PC-3 (cell line): ENCODE data around the gene PEX11G. TPM values are rescaled to one million over a fixed set of nuclear protein-coding genes. Genes with fewer than 3 reads are reported as not detected.

Source experiments
- ATAC-seq: fragments of 200-7000 bp; cut with Tn5 transposase; 2 replicates; pipeline ENCODE4 v1.9.1; 2020; ENCODE audit warnings: mild to moderate bottlenecking, moderate library complexity
- BruUV-seq: library from RNA; stranded (reverse); fragments of 400-500 nt; replicated peaks from 2 replicates; lab custom pipeline; 2021; lab: Mats Ljungman, UMichigan
- CTCF ChIA-PET: fragments of 300-600 bp; sonication (Branson Sonifier 250); formaldehyde crosslinking; loops from one replicate; lab custom pipeline; 2022; ENCODE audit warnings: antibody characterized with exemption; lab: Charles Lee
- POLR2A ChIA-PET: fragments of 300-600 bp; sonication (Branson Sonifier 250); formaldehyde crosslinking; loops from one replicate; lab custom pipeline; 2022; ENCODE audit warnings: antibody characterized with exemption; ENCODE audit not compliant: unreplicated experiment; lab: Charles Lee
- DNase-seq: peaks from one replicate; pipeline ENCODE4 v3.0.0-alpha.2; 2015
- H2AFZ ChIP-seq: fragments of 300-600 bp; sonication (generic); 2 replicates; pipeline ENCODE4 v1.6.0; 2016; ENCODE audit warnings: antibody characterized with exemption, low read length
- H3F3A ChIP-seq: fragments of 300-600 bp; sonication (generic); one replicate; pipeline ENCODE4 v1.6.0; 2017; ENCODE audit warnings: antibody characterized with exemption, low read length, control low read depth, mild to moderate bottlenecking; ENCODE audit not compliant: unreplicated experiment
- H3K27ac ChIP-seq: fragments of 300-600 bp; sonication (generic); 2 replicates; pipeline ENCODE4 v1.5.1; 2016; ENCODE audit warnings: mild to moderate bottlenecking, low read length
- H3K27me3 ChIP-seq: fragments of 300-600 bp; sonication (generic); 2 replicates; pipeline ENCODE4 v1.6.1; 2016; ENCODE audit warnings: low read length, mixed read lengths
- H3K36me3 ChIP-seq: fragments of 300-600 bp; sonication (generic); 2 replicates; pipeline ENCODE4 v1.6.1; 2016; ENCODE audit warnings: low read depth, mixed run types, low read length, mixed read lengths
- H3K4me1 ChIP-seq: fragments of 300-600 bp; sonication (generic); 2 replicates; pipeline ENCODE4 v1.5.1; 2016; ENCODE audit warnings: low read length; ENCODE audit not compliant: insufficient read depth
- H3K4me2 ChIP-seq: fragments of 300-600 bp; sonication (generic); 2 replicates; pipeline ENCODE4 v1.6.0; 2016; ENCODE audit warnings: low read length
- H3K4me3 ChIP-seq: fragments of 300-600 bp; sonication (generic); 2 replicates; pipeline ENCODE4 v1.5.1; 2016; ENCODE audit warnings: mild to moderate bottlenecking, low read length, mixed read lengths
- H3K79me2 ChIP-seq: fragments of 300-600 bp; sonication (generic); 2 replicates; pipeline ENCODE4 v1.6.1; 2017; ENCODE audit warnings: low read length, mixed read lengths
- H3K9ac ChIP-seq: fragments of 300-600 bp; sonication (generic); 2 replicates; pipeline ENCODE4 v1.6.0; 2016; ENCODE audit warnings: mild to moderate bottlenecking, low read length
- H3K9me2 ChIP-seq: fragments of 300-600 bp; sonication (generic); replicated peaks from 2 replicates; pipeline ENCODE4 v1.6.1; 2016; ENCODE audit warnings: mixed run types, low read length, mixed read lengths
- H3K9me3 ChIP-seq: fragments of 300-600 bp; sonication (generic); 2 replicates; pipeline ENCODE4 v1.6.1; 2016; ENCODE audit warnings: low read length, mixed read lengths
- H4K20me1 ChIP-seq: fragments of 300-600 bp; sonication (generic); 2 replicates; pipeline ENCODE4 v1.6.1; 2016; ENCODE audit warnings: low read length, mixed read lengths
- CTCF ChIP-seq: fragments of 300-600 bp; sonication (generic); conservative IDR thresholded peaks from 2 replicates; pipeline ENCODE4 v1.5.1; 2017; ENCODE audit warnings: antibody characterized with exemption, low read depth, mild to moderate bottlenecking, low read length
- EZH2 ChIP-seq: fragments of 300-600 bp; sonication (generic); IDR thresholded peaks from one replicate; pipeline ENCODE4 v1.6.1; 2017; ENCODE audit warnings: antibody characterized with exemption, mild to moderate bottlenecking, low read length; ENCODE audit not compliant: unreplicated experiment
- EZH2phosphoT487 ChIP-seq: fragments of 300-600 bp; sonication (generic); IDR thresholded peaks from 2 replicates; pipeline ENCODE4 v1.6.1; 2018; ENCODE audit warnings: mild to moderate bottlenecking, antibody characterized with exemption, low read length, borderline replicate concordance
- intact Hi-C: fragments of 100-400 bp; cut with micrococcal nuclease; formaldehyde crosslinking; loops from 2 replicates; pipeline ENCODE4 v1.9.0; 2023
- total RNA-seq: library from RNA; depleted of rRNA; stranded (reverse); fragments of >200 nt; gene quantifications from 2 replicates; pipeline ENCODE4 v1.2.3, GENCODE V29; 2014

The PEX11G gene
- total RNA-seq, 1 experiment from 2014 or later: 6.6 TPM

- Histone ChIP-seq H3K9ac (no peak overlapping the region), H3K9me3 (no peaks in the 10 kb centered on the region), H3K79me2 (peaks cover 13% of the 10 kb centered on the region; the same call in 1 of the 2 replicates), H3K4me3 (no peak overlapping the region), H3K27me3 (no peaks in the 10 kb centered on the region), H3K4me1 (peaks cover 8% of the 10 kb centered on the region), H3K4me2 (no peak overlapping the region), H3K27ac (no peak overlapping the region), H3F3A (no peaks in the 10 kb centered on the region), H3K36me3 (no peaks in the 10 kb centered on the region; the same call in 1 of the 2 replicates), H3K9me2 (no peaks in the 10 kb centered on the region), H2AFZ (no peak overlapping the region), H4K20me1 (no peaks in the 10 kb centered on the region)
- POLR2A ChIA-PET: no interaction called here
- no peak for DNase-seq
- no TSS peak for BruUV-seq
- no peak for ATAC-seq
- CTCF ChIA-PET: no interaction called here
- intact Hi-C loops: no loop called here
- TF ChIP-seq EZH2: no peak
- TF ChIP-seq EZH2phosphoT487: no peak
- TF ChIP-seq CTCF: no peak
Observed at GRCh38 chr19:7527516-7528191, 38.8 kb upstream of the PEX11G start.

- POLR2A ChIA-PET: interaction anchor here (0.6 kb wide), 1 partner anchor 741 kb away, joined by 3 read pairs; no protein-coding TSS in a partner anchor
- H2AFZ ChIP-seq: no peak overlapping the region
- no peaks in the 10 kb centered on the region for H4K20me1 ChIP-seq
- no peak overlapping the region for H3K9ac ChIP-seq
- no peaks in the 10 kb centered on the region for H3K27me3 ChIP-seq
- DNase-seq (no peak), ATAC-seq (no peak)
- H3K4me2 ChIP-seq: no peak overlapping the region
- TF ChIP-seq EZH2phosphoT487 (no peak), CTCF (no peak), EZH2 (no peak)
- H3K9me2 ChIP-seq: no peaks in the 10 kb centered on the region
- intact Hi-C loops: no loop called here
- H3K36me3 ChIP-seq: no peaks in the 10 kb centered on the region; the same call in 1 of the 2 replicates
- H3K27ac ChIP-seq: no peak overlapping the region
- CTCF ChIA-PET: no interaction called here
- BruUV-seq: no TSS peak
- H3K79me2 ChIP-seq: peaks cover 13% of the 10 kb centered on the region; the same call in 1 of the 2 replicates
- H3F3A ChIP-seq: no peaks in the 10 kb centered on the region
- H3K4me1 ChIP-seq: peaks cover 13% of the 10 kb centered on the region
- H3K9me3 ChIP-seq: no peaks in the 10 kb centered on the region
- no peak overlapping the region for H3K4me3 ChIP-seq
Observed at GRCh38 chr19:7526059-7526929, 37.5 kb upstream of the PEX11G start.
